Esophagus (tissue), 2 donors: Measurements from ENCODE around the gene RABGEF1. TPM values are rescaled to one million over a fixed set of nuclear protein-coding genes. Genes with fewer than 3 reads are reported as not detected.
"Not testable (repeated sequence)": the region's sequence is repeated elsewhere in the genome, so short reads cannot be mapped to it uniquely, and the experiment has no call there.

ENCODE experiments used
- H3K27ac ChIP-seq, 2 donors: one replicate each; pipeline ENCODE4 v1.5.1; 2013; ENCODE audit warnings: low read depth in 2 of 2, mild to moderate bottlenecking in 2 of 2, inconsistent platforms in 1 of 2, low read length in 1 of 2, moderate library complexity in 1 of 2
- H3K27me3 ChIP-seq, 2 donors: one replicate each; pipeline ENCODE4 v1.6.1; 2013; ENCODE audit warnings: low read length in 2 of 2, control low read depth in 1 of 2, mild to moderate bottlenecking in 1 of 2; ENCODE audit not compliant: insufficient read depth in 2 of 2, control insufficient read depth in 1 of 2
- H3K36me3 ChIP-seq, 2 donors: one replicate each; pipeline ENCODE4 v1.6.1; 2013; ENCODE audit warnings: low read length in 1 of 2; ENCODE audit not compliant: control insufficient read depth in 2 of 2, insufficient read depth in 2 of 2
- H3K4me1 ChIP-seq, 2 donors: one replicate each; pipeline ENCODE4 v1.6.1; 2013; ENCODE audit warnings: low read length in 1 of 2; ENCODE audit not compliant: control insufficient read depth in 2 of 2, insufficient read depth in 2 of 2
- H3K4me3 ChIP-seq, 2 donors: one replicate each; pipeline ENCODE4 v1.5.1; 2013; ENCODE audit warnings: low read length in 2 of 2, mild to moderate bottlenecking in 2 of 2, low read depth in 1 of 2, moderate library complexity in 1 of 2
- H3K9me3 ChIP-seq, 2 donors: one replicate each; pipeline ENCODE4 v1.6.1; 2013; ENCODE audit warnings: mild to moderate bottlenecking in 2 of 2, low read depth in 1 of 2, low read length in 1 of 2, moderate library complexity in 1 of 2; ENCODE audit not compliant: control insufficient read depth in 2 of 2, insufficient read depth in 1 of 2
- WGBS, 2 donors: extraction: QIAGEN DNeasy Blood & Tissue Kit; methylation state at CpG; one replicate each; pipeline ENCODE4 v1.1.7; 2013; 5-methylcytosine and 5-hydroxymethylcytosine counted together
- polyA plus RNA-seq, 2 donors: library from polyadenylated mRNA; stranded (reverse); fragments of 200-250 nt; gene quantifications; one replicate each; pipeline ENCODE4 v1.2.3, GENCODE V29; 2013
- donor health status: healthy with polysubstance abuse.
- donor health status: Bipolar disorder and iron deficiency.

RABGEF1 gene
- polyA plus RNA-seq, 2 donors, result 18.5 to 21.3 TPM

DNA sequence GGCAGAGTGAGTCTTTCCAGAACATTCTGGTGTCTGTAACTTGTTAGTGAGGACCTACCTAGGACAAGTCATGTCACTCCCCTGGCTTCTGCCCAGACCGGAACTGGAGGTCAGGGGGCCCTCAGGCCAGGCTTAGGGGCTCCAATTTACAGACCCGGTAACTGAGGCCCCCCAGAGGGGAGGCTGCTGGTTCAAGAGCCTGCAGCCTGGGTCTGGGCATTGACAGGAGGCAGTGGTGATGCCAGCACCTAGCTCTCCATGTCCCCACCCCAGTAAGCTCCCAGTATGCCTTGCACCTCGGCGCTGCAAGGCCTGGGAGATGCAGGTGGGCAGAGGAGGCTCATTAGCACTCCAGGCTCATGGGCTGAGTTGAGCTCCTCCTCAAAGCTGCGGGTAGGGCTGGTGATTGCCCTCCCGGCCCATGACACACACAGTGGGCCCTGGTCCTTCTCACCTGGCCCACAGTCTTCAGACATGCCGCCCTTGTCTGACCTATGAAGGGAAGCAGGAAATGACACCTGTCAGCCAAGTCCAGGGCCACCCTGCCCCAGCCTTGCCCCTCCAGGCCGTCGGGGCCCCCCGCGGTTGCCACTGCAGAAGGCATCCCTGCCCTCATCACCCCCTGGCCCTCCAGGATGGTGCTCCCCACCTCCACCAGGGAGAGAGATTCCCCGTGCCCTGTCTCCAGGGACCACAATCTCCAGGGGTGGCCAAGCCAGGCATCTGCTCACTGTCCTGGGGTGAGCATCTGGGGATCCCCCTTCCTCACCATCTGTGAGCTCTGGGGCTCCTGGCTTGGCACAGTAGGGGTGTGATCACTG is 92.2 kb downstream of the RABGEF1 start:
- WGBS, 2 donors, result 83 to 87% methylated on average over 12 of the region's 12 CpGs

DNA sequence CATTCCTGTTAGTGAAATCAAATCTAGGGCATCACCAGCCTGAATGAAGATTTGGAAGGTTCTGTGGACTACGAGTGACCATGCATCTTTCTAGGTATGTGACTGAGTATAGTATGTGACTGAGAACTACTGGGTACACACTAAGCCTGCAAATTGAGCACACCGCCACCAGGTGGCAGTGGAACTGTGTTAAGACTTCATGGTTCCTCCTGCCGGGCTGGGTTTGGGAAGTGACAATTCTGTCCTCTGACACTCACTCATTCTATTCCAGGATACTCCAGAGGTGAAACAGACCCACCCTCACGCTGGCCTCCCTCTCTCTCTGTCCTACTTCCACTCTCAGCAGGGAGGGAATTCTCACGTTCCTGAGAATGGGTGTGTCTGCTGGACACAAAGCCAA is 96.5 kb downstream of the RABGEF1 start:
- H3K27ac ChIP-seq, result no peak overlapping the region
- H3K4me1 ChIP-seq, result no peaks in the 10 kb centered on the region
- no peaks in the 10 kb centered on the region for H3K36me3 ChIP-seq
- no peak overlapping the region for H3K4me3 ChIP-seq
- H3K27me3 ChIP-seq, result no peaks in the 10 kb centered on the region
- 35 to 40% methylated on average over 5 of the region's 5 CpGs for WGBS, 2 donors
- peaks cover 0 to 6% of the 10 kb centered on the region in 2 donors for H3K9me3 ChIP-seq

More for the DNA sequence above, 92.2 kb downstream of the RABGEF1 start:
- H3K4me1 ChIP-seq, result no peaks in the 10 kb centered on the region
- no peaks in the 10 kb centered on the region for H3K27me3 ChIP-seq
- no peaks in the 10 kb centered on the region for H3K36me3 ChIP-seq
- no peak overlapping the region for H3K27ac ChIP-seq
- no peak overlapping the region for H3K4me3 ChIP-seq
- peaks cover 0 to 6% of the 10 kb centered on the region in 2 donors for H3K9me3 ChIP-seq

DNA sequence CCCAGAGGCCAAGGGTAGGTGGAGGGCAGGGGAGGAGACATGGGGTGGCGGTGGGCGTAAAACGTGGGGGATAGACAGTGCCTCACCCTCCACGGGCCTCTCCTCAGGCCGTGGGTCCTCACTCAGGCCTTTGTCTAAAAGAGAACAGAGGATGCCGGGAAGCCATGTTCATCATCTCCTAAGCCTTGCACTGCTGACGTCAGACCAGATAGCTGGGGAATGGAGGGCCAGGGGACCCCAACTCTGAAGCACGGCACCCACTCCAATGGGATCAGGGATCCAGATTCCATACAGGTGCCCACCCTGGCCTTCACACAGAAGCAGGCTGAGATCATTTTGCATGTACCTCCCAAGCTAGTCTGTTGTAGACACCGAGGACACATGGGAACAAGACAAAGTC is 97.1 kb downstream of the RABGEF1 start:
- Histone ChIP-seq H3K4me1 (no peaks in the 10 kb centered on the region), H3K27me3 (no peaks in the 10 kb centered on the region), H3K27ac (no peak overlapping the region), H3K36me3 (no peaks in the 10 kb centered on the region), H3K9me3 (peaks cover 0 to 6% of the 10 kb centered on the region in 2 donors), H3K4me3 (no peak overlapping the region)
- 87 to 93% methylated on average over 9 of the region's 9 CpGs for WGBS, 2 donors

DNA sequence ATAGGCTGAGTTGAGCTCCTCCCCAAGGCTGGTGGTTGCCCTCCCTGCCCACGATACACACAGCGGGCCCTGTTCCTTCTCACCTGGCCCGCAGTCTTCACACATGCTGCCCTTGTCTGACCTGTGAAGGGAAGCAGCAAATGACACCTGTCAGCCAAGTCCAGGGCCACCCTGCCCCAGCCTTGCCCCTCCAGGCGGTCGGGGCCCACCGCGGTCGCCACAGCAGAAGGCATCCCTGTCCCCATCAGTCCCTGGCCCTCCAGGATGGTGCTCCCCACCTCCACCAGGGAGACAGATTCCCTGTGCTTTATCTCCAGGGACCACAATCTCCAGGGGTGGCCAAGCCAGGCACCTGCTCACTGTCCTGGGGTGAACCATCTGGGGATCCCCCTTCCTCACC is 99.3 kb downstream of the RABGEF1 start:
- H3K27ac ChIP-seq, result no peak overlapping the region
- no peaks in the 10 kb centered on the region for H3K4me1 ChIP-seq
- H3K4me3 ChIP-seq, result no peak overlapping the region
- no peaks in the 10 kb centered on the region for H3K27me3 ChIP-seq
- WGBS, 2 donors, result 79 to 88% methylated on average over 8 of the region's 8 CpGs
- H3K9me3 ChIP-seq, result peaks cover 0 to 6% of the 10 kb centered on the region in 2 donors
- H3K36me3 ChIP-seq, result no peaks in the 10 kb centered on the region

DNA sequence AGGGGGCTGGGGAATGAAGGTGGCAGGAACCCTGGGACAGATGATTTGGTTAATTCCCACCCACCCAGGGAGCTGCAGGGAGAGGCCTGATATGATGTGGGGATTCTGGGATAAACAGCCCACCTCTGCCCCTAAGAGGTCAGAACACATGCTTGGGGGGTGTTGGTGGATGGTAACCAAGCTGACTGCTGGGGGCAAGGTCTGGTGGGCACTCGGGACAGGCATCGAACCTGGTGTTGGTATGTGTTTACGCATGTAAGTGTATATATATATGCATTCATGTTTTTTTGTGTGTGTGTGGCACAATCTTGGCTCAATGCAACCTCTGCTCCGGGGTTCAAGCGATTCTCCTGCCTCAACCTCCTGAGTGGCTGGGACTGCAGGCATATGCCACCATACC is 99.8 kb downstream of the RABGEF1 start:
- no peak overlapping the region for H3K27ac ChIP-seq
- no peak overlapping the region for H3K4me3 ChIP-seq
- WGBS, 2 donors, result 88 to 89% methylated on average over 5 of the region's 5 CpGs
- H3K27me3 ChIP-seq, result no peaks in the 10 kb centered on the region
- H3K4me1 ChIP-seq, result peaks cover 0 to under 1% of the 10 kb centered on the region in 2 donors
- peaks cover 0 to 6% of the 10 kb centered on the region in 2 donors for H3K9me3 ChIP-seq
- no peaks in the 10 kb centered on the region for H3K36me3 ChIP-seq

DNA sequence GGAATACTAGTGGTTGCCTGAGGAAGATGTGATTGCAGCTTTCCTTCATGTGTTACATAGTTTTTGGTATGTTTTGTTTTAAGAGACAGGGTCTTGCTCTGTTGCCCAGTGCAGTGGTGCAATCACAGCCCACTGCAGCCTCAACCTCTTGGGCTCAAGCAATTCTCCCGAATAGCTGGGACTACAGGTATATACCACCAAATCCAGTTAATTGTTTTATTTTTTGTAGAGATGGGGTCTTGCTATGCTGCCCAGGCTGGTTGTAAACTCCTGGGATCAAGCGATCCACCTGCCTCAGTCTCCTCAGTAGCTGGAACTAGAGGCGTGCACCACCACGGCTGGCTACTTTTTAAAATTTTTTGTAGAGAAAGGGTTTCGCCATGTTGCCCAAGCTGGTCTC is 101.4 kb downstream of the RABGEF1 start:
- no peak overlapping the region for H3K27ac ChIP-seq
- no peaks in the 10 kb centered on the region for H3K36me3 ChIP-seq
- H3K4me1 ChIP-seq, result peaks cover 0 to 7% of the 10 kb centered on the region in 2 donors
- H3K27me3 ChIP-seq, result no peaks in the 10 kb centered on the region
- 94 to 95% methylated on average over 5 of the region's 5 CpGs for WGBS, 2 donors
- no peak overlapping the region for H3K4me3 ChIP-seq
- H3K9me3 ChIP-seq, result peaks cover 0 to under 1% of the 10 kb centered on the region in 2 donors

GRCh38 chr7:66843492-66843891 is 103.0 kb downstream of the RABGEF1 start:
- 66 to 72% methylated on average over 7 of the region's 7 CpGs for WGBS, 2 donors
- not testable (repeated sequence) for H3K4me1 ChIP-seq, H3K27me3 ChIP-seq, H3K9me3 ChIP-seq, H3K4me3 ChIP-seq, H3K36me3 ChIP-seq, H3K27ac ChIP-seq

GRCh38 chr7:66844552-66845378 is 104.2 kb downstream of the RABGEF1 start:
- 1% methylated on average over 61 of the region's 61 CpGs for WGBS, 2 donors

DNA sequence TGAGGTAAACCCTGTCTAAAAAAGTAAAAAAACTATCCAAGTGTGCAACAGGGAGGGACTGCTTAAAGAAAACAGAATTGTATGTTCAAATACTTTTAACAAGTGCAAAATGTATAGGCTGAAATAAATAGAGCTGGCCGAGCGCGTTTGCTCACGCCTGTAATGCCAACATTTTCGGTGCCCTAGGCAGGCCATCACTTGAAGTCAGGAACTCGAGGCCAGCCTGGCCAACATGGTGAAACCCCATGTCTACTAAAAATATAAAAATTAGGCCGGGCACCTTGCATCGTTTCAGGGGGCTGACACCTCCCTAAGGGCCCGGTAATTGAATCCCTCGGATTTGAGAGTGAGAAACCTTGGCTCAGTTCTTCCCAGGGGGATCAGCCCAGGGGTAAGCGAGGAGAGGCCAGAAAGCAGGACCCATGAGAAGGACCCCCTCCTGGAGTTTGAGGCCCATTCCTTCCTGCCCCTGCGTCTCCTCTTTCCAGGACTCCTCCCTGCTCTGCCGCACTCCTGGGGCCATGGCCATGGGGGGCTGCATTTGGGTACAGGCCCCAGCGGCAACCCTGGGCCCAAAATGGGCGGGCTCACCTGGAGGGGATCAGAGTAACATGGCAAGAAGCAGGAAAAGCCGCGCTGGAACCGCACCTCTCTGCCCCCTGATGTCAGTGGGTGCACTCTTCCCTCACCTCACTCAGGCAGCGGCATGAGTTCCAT is 105.0 kb downstream of the RABGEF1 start:
- 60 to 62% methylated on average over 19 of the region's 19 CpGs for WGBS, 2 donors
- H3K36me3 ChIP-seq, result no peaks in the 10 kb centered on the region
- H3K4me1 ChIP-seq, result peaks cover 0 to 7% of the 10 kb centered on the region in 2 donors
- no peaks in the 10 kb centered on the region for H3K9me3 ChIP-seq
- H3K4me3 ChIP-seq, result peak overlapping the region; percentile 64 to 75
- H3K27ac ChIP-seq, result peak overlapping the region; percentile 91 to 92
- H3K27me3 ChIP-seq, result no peaks in the 10 kb centered on the region

More at GRCh38 chr7:66844552-66845378, 104.2 kb downstream of the RABGEF1 start:
- peak overlapping the region; percentile 64 to 75 for H3K4me3 ChIP-seq
- peaks cover 0 to 7% of the 10 kb centered on the region in 2 donors for H3K4me1 ChIP-seq
- H3K36me3 ChIP-seq, result no peaks in the 10 kb centered on the region
- H3K9me3 ChIP-seq, result no peaks in the 10 kb centered on the region
- H3K27ac ChIP-seq, result peak overlapping the region; percentile 92 to 96
- no peaks in the 10 kb centered on the region for H3K27me3 ChIP-seq
